ENCODE measurements around the gene MMP20. TPM values are rescaled to one million over a fixed set of nuclear protein-coding genes. Genes with fewer than 3 reads are reported as not detected.

MMP20 gene
- total RNA-seq, 1 donor from 2014 or later = not detected

GRCh38 chr11:102654761-102655160, 29.6 kb upstream of the MMP20 start:
- DNase-seq (ENCODE audit: low read depth) (no peak), FAIRE-seq (no peak)
- Mint-ChIP-seq H3K9me3 (ENCODE audit: unreplicated experiment) (peaks cover 6% of the 10 kb centered on the region), H3K4me1 (ENCODE audit: low read depth, unreplicated experiment) (no peaks in the 10 kb centered on the region), H3K36me3 (ENCODE audit: low read depth, unreplicated experiment) (no peaks in the 10 kb centered on the region), H3K4me3 (ENCODE audit: unreplicated experiment) (no peak overlapping the region), H3K27ac (ENCODE audit: unreplicated experiment) (no peak overlapping the region), H3K27me3 (ENCODE audit: low read depth, unreplicated experiment) (no peaks in the 10 kb centered on the region)
- H3K9ac ChIP-seq (ENCODE audit: low read length) = no peak overlapping the region
- H3K4me1 ChIP-seq (ENCODE audit: insufficient read depth, low read length) = no peaks in the 10 kb centered on the region
- H4K20me1 ChIP-seq (ENCODE audit: insufficient read depth, low read length) = no peaks in the 10 kb centered on the region
- no peaks in the 10 kb centered on the region for H3K79me2 ChIP-seq (ENCODE audit: insufficient read depth, low read length)
- H3K4me3 ChIP-seq (ENCODE audit: insufficient read depth, low read depth, low read length) = no peak overlapping the region
- H3K27me3 ChIP-seq (ENCODE audit: insufficient read depth, low read length) = no peaks in the 10 kb centered on the region
- TF ChIP-seq CTCF (IDR thresholded peaks at IDR 0.05; ENCODE audit: insufficient read depth, low read depth, low read length) (no peak), EZH2 (IDR thresholded peaks at IDR 0.05; ENCODE audit: insufficient read depth, low read length) (no peak)
- H2AFZ ChIP-seq (ENCODE audit: low read depth, low read length) = no peak overlapping the region
- H3K4me2 ChIP-seq (ENCODE audit: low read length) = no peak overlapping the region
- no peaks in the 10 kb centered on the region for H3K36me3 ChIP-seq (ENCODE audit: insufficient read depth, low read length)
- H3K9me3 ChIP-seq (ENCODE audit: insufficient read depth, low read depth, low read length) = no peaks in the 10 kb centered on the region
- no peak overlapping the region for H3K27ac ChIP-seq (ENCODE audit: low read depth, low read length)

GRCh38 chr11:102653744-102654291, 28.7 kb upstream of the MMP20 start:
- DNase-seq (ENCODE audit: low read depth) (peak; percentile 1), FAIRE-seq (peak; percentile 67)
- H3K4me3 Mint-ChIP-seq (ENCODE audit: unreplicated experiment) = no peak overlapping the region
- Histone ChIP-seq H3K4me1 (ENCODE audit: insufficient read depth, low read length) (no peaks in the 10 kb centered on the region), H3K9me3 (ENCODE audit: insufficient read depth, low read depth, low read length) (no peaks in the 10 kb centered on the region), H2AFZ (ENCODE audit: low read depth, low read length) (no peak overlapping the region), H3K27ac (ENCODE audit: low read depth, low read length) (no peak overlapping the region), H3K4me3 (ENCODE audit: insufficient read depth, low read depth, low read length) (no peak overlapping the region), H4K20me1 (ENCODE audit: insufficient read depth, low read length) (no peaks in the 10 kb centered on the region), H3K36me3 (ENCODE audit: insufficient read depth, low read length) (no peaks in the 10 kb centered on the region), H3K9ac (ENCODE audit: low read length) (no peak overlapping the region), H3K4me2 (ENCODE audit: low read length) (no peak overlapping the region), H3K79me2 (ENCODE audit: insufficient read depth, low read length) (no peaks in the 10 kb centered on the region), H3K27me3 (ENCODE audit: insufficient read depth, low read length) (no peaks in the 10 kb centered on the region)
- no peaks in the 10 kb centered on the region for H3K27me3 Mint-ChIP-seq (ENCODE audit: low read depth, unreplicated experiment)
- no peaks in the 10 kb centered on the region for H3K36me3 Mint-ChIP-seq (ENCODE audit: low read depth, unreplicated experiment)
- peaks cover 6% of the 10 kb centered on the region for H3K9me3 Mint-ChIP-seq (ENCODE audit: unreplicated experiment)
- no peak overlapping the region for H3K27ac Mint-ChIP-seq (ENCODE audit: unreplicated experiment)
- no peaks in the 10 kb centered on the region for H3K4me1 Mint-ChIP-seq (ENCODE audit: low read depth, unreplicated experiment)
- TF ChIP-seq EZH2 (IDR thresholded peaks at IDR 0.05; ENCODE audit: insufficient read depth, low read length) (no peak), CTCF (IDR thresholded peaks at IDR 0.05; ENCODE audit: insufficient read depth, low read depth, low read length) (no peak)

- Histone ChIP-seq H3K36me3 (ENCODE audit: insufficient read depth, low read length) (no peaks in the 10 kb centered on the region), H3K4me2 (ENCODE audit: low read length) (no peak overlapping the region), H3K9ac (ENCODE audit: low read length) (no peak overlapping the region), H3K4me3 (ENCODE audit: insufficient read depth, low read depth, low read length) (no peak overlapping the region), H4K20me1 (ENCODE audit: insufficient read depth, low read length) (no peaks in the 10 kb centered on the region), H3K79me2 (ENCODE audit: insufficient read depth, low read length) (no peaks in the 10 kb centered on the region), H3K9me3 (ENCODE audit: insufficient read depth, low read depth, low read length) (no peaks in the 10 kb centered on the region), H2AFZ (ENCODE audit: low read depth, low read length) (no peak overlapping the region), H3K27me3 (ENCODE audit: insufficient read depth, low read length) (no peaks in the 10 kb centered on the region), H3K4me1 (ENCODE audit: insufficient read depth, low read length) (no peaks in the 10 kb centered on the region), H3K27ac (ENCODE audit: low read depth, low read length) (no peak overlapping the region)
- no peak for FAIRE-seq
- Mint-ChIP-seq H3K9me3 (ENCODE audit: unreplicated experiment) (no peaks in the 10 kb centered on the region), H3K27me3 (ENCODE audit: low read depth, unreplicated experiment) (no peaks in the 10 kb centered on the region), H3K4me1 (ENCODE audit: low read depth, unreplicated experiment) (no peaks in the 10 kb centered on the region), H3K27ac (ENCODE audit: unreplicated experiment) (no peak overlapping the region), H3K4me3 (ENCODE audit: unreplicated experiment) (no peak overlapping the region), H3K36me3 (ENCODE audit: low read depth, unreplicated experiment) (peaks cover 2% of the 10 kb centered on the region)
- TF ChIP-seq EZH2 (IDR thresholded peaks at IDR 0.05; ENCODE audit: insufficient read depth, low read length) (no peak), CTCF (IDR thresholded peaks at IDR 0.05; ENCODE audit: insufficient read depth, low read depth, low read length) (no peak)
- peak; percentile 1 for DNase-seq (ENCODE audit: low read depth)
Measured at GRCh38 chr11:102647430-102647829, 22.3 kb upstream of the MMP20 start.

All from astrocyte (in vitro differentiated cells and primary cell).